GM23338 (cell line): ENCODE data around the gene TIGD7. TPM values are rescaled to one million over a fixed set of nuclear protein-coding genes. Genes with fewer than 3 reads are reported as not detected.

Source experiments
- ATAC-seq: fragments of 200-7000 bp; cut with Tn5 transposase; 3 replicates; pipeline ENCODE4 v1.9.1; 2020
- DNase-seq: peaks from one replicate; pipeline ENCODE4 v3.0.0-alpha.2; 2015; ENCODE audit warnings: low spot score
- H2AFZ ChIP-seq: fragments of 200-600 bp; sonication (generic); 2 replicates; pipeline ENCODE4 v1.8.0; 2016; ENCODE audit warnings: antibody characterized with exemption, mild to moderate bottlenecking, moderate library complexity
- H3F3A ChIP-seq: fragments of 200-600 bp; sonication (generic); replicated peaks from 2 replicates; pipeline ENCODE4 v1.8.0; 2017; ENCODE audit warnings: antibody characterized with exemption, mixed run types, low read depth
- H3K27ac ChIP-seq: fragments of 200-600 bp; sonication (generic); 2 replicates; pipeline ENCODE4 v1.6.1; 2016; ENCODE audit warnings: low read depth
- H3K27me3 ChIP-seq: fragments of 200-600 bp; sonication (generic); 2 replicates; pipeline ENCODE4 v1.8.0; 2016; ENCODE audit warnings: mild to moderate bottlenecking, mixed run types, moderate library complexity; ENCODE audit not compliant: insufficient read depth
- H3K36me3 ChIP-seq: fragments of 200-600 bp; sonication (generic); 2 replicates; pipeline ENCODE4 v1.8.0; 2016; ENCODE audit warnings: mild to moderate bottlenecking; ENCODE audit not compliant: insufficient read depth
- H3K4me1 ChIP-seq: fragments of 200-600 bp; sonication (generic); 2 replicates; pipeline ENCODE4 v1.8.0; 2016; ENCODE audit warnings: mild to moderate bottlenecking, moderate library complexity; ENCODE audit not compliant: insufficient read depth
- H3K4me2 ChIP-seq: fragments of 200-600 bp; sonication (generic); 2 replicates; pipeline ENCODE4 v1.7.1; 2017; ENCODE audit warnings: mixed run types
- H3K4me3 ChIP-seq: fragments of 200-600 bp; sonication (generic); 2 replicates; pipeline ENCODE4 v1.6.1; 2016; ENCODE audit warnings: mixed run types
- H3K79me2 ChIP-seq: fragments of 200-600 bp; sonication (generic); replicated peaks from 2 replicates; pipeline ENCODE4 v1.8.0; 2017; ENCODE audit warnings: mild to moderate bottlenecking; ENCODE audit not compliant: insufficient read depth
- H3K9me2 ChIP-seq: fragments of 200-600 bp; sonication (generic); 2 replicates; pipeline ENCODE4 v1.8.0; 2017; ENCODE audit not compliant: insufficient read depth
- H4K20me1 ChIP-seq: fragments of 200-600 bp; sonication (generic); replicated peaks from 2 replicates; pipeline ENCODE4 v1.8.0; 2017; ENCODE audit warnings: mild to moderate bottlenecking; ENCODE audit not compliant: insufficient read depth
- H3K27ac Mint-ChIP-seq: 2 replicates; pipeline ENCODE4 v1.8.0; 2020; ENCODE audit warnings: inconsistent platforms, mild to moderate bottlenecking, moderate library complexity, mixed read lengths
- H3K27me3 Mint-ChIP-seq: 3 replicates; pipeline ENCODE4 v1.8.0; 2022; ENCODE audit warnings: low read depth, mild to moderate bottlenecking, moderate library complexity, mixed read lengths, inconsistent platforms; ENCODE audit not compliant: insufficient read depth, poor library complexity
- H3K36me3 Mint-ChIP-seq: 3 replicates; pipeline ENCODE4 v1.8.0; 2021; ENCODE audit warnings: low read depth, mild to moderate bottlenecking, inconsistent platforms, moderate library complexity, mixed read lengths
- H3K4me1 Mint-ChIP-seq: 3 replicates; pipeline ENCODE4 v1.8.0; 2020; ENCODE audit warnings: mild to moderate bottlenecking, inconsistent platforms, mixed read lengths
- H3K4me3 Mint-ChIP-seq: 3 replicates; pipeline ENCODE4 v1.8.0; 2021; ENCODE audit warnings: moderate library complexity, mild to moderate bottlenecking, inconsistent platforms, mixed read lengths
- H3K9me3 Mint-ChIP-seq: 3 replicates; pipeline ENCODE4 v1.8.0; 2020; ENCODE audit warnings: moderate library complexity, mild to moderate bottlenecking, inconsistent platforms, mixed read lengths
- CREB1 ChIP-seq: fragments of 250-450 bp; sonication (Bioruptor Pico); IDR thresholded peaks from 2 replicates; pipeline ENCODE4 v1.5.0; 2020; ENCODE audit warnings: low read depth, mild to moderate bottlenecking, moderate library complexity
- ETS1 ChIP-seq: IDR thresholded peaks from 2 replicates; pipeline ENCODE4 v1.6.1; 2016; ENCODE audit warnings: antibody characterized with exemption
- EZH2 ChIP-seq: fragments of 200-600 bp; sonication (generic); IDR thresholded peaks from one replicate; pipeline ENCODE4 v1.8.0; 2017; ENCODE audit warnings: antibody characterized with exemption, mild to moderate bottlenecking, low read depth; ENCODE audit not compliant: unreplicated experiment
- EZH2phosphoT487 ChIP-seq: fragments of 200-600 bp; sonication (generic); IDR thresholded peaks from one replicate; pipeline ENCODE4 v1.8.1; 2018; ENCODE audit warnings: antibody characterized with exemption; ENCODE audit not compliant: unreplicated experiment
- JUNB ChIP-seq: IDR thresholded peaks from one replicate; pipeline ENCODE4 v1.6.1; 2016; ENCODE audit warnings: antibody characterized with exemption; ENCODE audit not compliant: unreplicated experiment
- NANOG ChIP-seq: IDR thresholded peaks from 2 replicates; pipeline ENCODE4 v1.6.1; 2016; ENCODE audit warnings: antibody characterized with exemption, borderline replicate concordance
- POLR2AphosphoS5 ChIP-seq: IDR thresholded peaks from 2 replicates; pipeline ENCODE4 v1.6.1; 2016; ENCODE audit warnings: antibody characterized with exemption, low read depth
- STAT1 ChIP-seq: IDR thresholded peaks from one replicate; pipeline ENCODE4 v1.6.1; 2016; ENCODE audit warnings: antibody characterized with exemption; ENCODE audit not compliant: unreplicated experiment
- ZNF114 ChIP-seq: fragments of 250-450 bp; sonication (Bioruptor Pico); IDR thresholded peaks from 2 replicates; pipeline ENCODE4 v1.5.0; 2020; ENCODE audit warnings: mild to moderate bottlenecking, moderate library complexity
- ZNF331 ChIP-seq: fragments of 250-450 bp; sonication (Bioruptor Pico); IDR thresholded peaks from 2 replicates; pipeline ENCODE4 v1.5.0; 2020; ENCODE audit warnings: low read depth, mild to moderate bottlenecking, moderate library complexity
- ZNF462 ChIP-seq: fragments of 250-450 bp; sonication (Bioruptor Pico); IDR thresholded peaks from 2 replicates; pipeline ENCODE4 v1.5.0; 2020; ENCODE audit warnings: mild to moderate bottlenecking, moderate library complexity
- polyA plus RNA-seq: library from polyadenylated mRNA; unstranded; fragments of >200 nt; fragmentation: Nextera tagmentation; extraction: Ambion mirVana; gene quantifications from 2 replicates; pipeline ENCODE4 v1.2.1, GENCODE V29; 2016
- total RNA-seq: library from RNA; depleted of rRNA; stranded (reverse); fragments of >200 nt; shearing (Covaris generic); gene quantifications from 2 replicates; pipeline ENCODE4 v1.2.3, GENCODE V29; 2014
- TF ChIP-seq, protein P1 (sequence below): IDR thresholded peaks from one replicate; pipeline ENCODE4 v1.6.1; 2018; ENCODE audit warnings: antibody characterized with exemption; ENCODE audit not compliant: unreplicated experiment
- TF ChIP-seq, protein P2 (sequence below), 2 experiments: fragments of 200-600 bp in 1 of 2; sonication (generic) in 1 of 2; conservative IDR thresholded peaks; 2 replicates each; pipeline versions ENCODE4 v1.5.1 to v1.6.1; 2016 to 2017; ENCODE audit warnings: antibody characterized with exemption in 2 of 2, low read depth in 2 of 2, mild to moderate bottlenecking in 2 of 2, moderate library complexity in 1 of 2

Gene TIGD7
- total and polyA plus RNA-seq, 2 experiments from 2014 or later, result 3.9 to 8.0 TPM

- no peak for TF ChIP-seq ZNF331 (CRISPR knock-in tag)
- no peak for TF ChIP-seq EZH2
- no peak for TF ChIP-seq ZNF462 (CRISPR knock-in tag)
- no peak for TF ChIP-seq NANOG
- TF ChIP-seq JUNB, result no peak
- TF ChIP-seq CREB1, result no peak
- no peak for TF ChIP-seq STAT1
- no peak for TF ChIP-seq ETS1
- TF ChIP-seq EZH2phosphoT487, result no peak
- TF ChIP-seq ZNF114 (CRISPR knock-in tag), result no peak
- TF ChIP-seq, protein P1, sequence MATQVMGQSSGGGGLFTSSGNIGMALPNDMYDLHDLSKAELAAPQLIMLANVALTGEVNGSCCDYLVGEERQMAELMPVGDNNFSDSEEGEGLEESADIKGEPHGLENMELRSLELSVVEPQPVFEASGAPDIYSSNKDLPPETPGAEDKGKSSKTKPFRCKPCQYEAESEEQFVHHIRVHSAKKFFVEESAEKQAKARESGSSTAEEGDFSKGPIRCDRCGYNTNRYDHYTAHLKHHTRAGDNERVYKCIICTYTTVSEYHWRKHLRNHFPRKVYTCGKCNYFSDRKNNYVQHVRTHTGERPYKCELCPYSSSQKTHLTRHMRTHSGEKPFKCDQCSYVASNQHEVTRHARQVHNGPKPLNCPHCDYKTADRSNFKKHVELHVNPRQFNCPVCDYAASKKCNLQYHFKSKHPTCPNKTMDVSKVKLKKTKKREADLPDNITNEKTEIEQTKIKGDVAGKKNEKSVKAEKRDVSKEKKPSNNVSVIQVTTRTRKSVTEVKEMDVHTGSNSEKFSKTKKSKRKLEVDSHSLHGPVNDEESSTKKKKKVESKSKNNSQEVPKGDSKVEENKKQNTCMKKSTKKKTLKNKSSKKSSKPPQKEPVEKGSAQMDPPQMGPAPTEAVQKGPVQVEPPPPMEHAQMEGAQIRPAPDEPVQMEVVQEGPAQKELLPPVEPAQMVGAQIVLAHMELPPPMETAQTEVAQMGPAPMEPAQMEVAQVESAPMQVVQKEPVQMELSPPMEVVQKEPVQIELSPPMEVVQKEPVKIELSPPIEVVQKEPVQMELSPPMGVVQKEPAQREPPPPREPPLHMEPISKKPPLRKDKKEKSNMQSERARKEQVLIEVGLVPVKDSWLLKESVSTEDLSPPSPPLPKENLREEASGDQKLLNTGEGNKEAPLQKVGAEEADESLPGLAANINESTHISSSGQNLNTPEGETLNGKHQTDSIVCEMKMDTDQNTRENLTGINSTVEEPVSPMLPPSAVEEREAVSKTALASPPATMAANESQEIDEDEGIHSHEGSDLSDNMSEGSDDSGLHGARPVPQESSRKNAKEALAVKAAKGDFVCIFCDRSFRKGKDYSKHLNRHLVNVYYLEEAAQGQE, result no peak
- no peak for TF ChIP-seq POLR2AphosphoS5
- TF ChIP-seq, protein P2, sequence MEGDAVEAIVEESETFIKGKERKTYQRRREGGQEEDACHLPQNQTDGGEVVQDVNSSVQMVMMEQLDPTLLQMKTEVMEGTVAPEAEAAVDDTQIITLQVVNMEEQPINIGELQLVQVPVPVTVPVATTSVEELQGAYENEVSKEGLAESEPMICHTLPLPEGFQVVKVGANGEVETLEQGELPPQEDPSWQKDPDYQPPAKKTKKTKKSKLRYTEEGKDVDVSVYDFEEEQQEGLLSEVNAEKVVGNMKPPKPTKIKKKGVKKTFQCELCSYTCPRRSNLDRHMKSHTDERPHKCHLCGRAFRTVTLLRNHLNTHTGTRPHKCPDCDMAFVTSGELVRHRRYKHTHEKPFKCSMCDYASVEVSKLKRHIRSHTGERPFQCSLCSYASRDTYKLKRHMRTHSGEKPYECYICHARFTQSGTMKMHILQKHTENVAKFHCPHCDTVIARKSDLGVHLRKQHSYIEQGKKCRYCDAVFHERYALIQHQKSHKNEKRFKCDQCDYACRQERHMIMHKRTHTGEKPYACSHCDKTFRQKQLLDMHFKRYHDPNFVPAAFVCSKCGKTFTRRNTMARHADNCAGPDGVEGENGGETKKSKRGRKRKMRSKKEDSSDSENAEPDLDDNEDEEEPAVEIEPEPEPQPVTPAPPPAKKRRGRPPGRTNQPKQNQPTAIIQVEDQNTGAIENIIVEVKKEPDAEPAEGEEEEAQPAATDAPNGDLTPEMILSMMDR (conservative IDR thresholded peaks at IDR 0.05; ENCODE audit: low read depth in 2 of 2), result no peak
- Mint-ChIP-seq H3K27ac (no peak within 1 kb of the TSS), H3K4me1 (no peaks in the 10 kb centered on the region), H3K9me3 (peaks cover 76% of the 10 kb centered on the region), H3K27me3 (peaks cover 10% of the 10 kb centered on the region), H3K36me3 (peaks cover 6% of the 10 kb centered on the region; the same call in 2 of the 3 replicates), H3K4me3 (no peak within 1 kb of the TSS)
- Histone ChIP-seq H3K36me3 (no peaks in the 10 kb centered on the region), H3K4me3 (no peak within 1 kb of the TSS), H3K79me2 (no peaks in the 10 kb centered on the region), H3K9me2 (no peaks in the 10 kb centered on the region), H3K27ac (no peak within 1 kb of the TSS), H3K4me2 (no peak within 1 kb of the TSS), H3F3A (no peaks in the 10 kb centered on the region), H3K27me3 (no peaks in the 10 kb centered on the region), H2AFZ (no peak within 1 kb of the TSS), H3K4me1 (no peaks in the 10 kb centered on the region), H4K20me1 (no peaks in the 10 kb centered on the region)
- DNase-seq (no peak), ATAC-seq (no peak)
These were observed 48.9 kb downstream of the TIGD7 start, which contains the start of gene MEFV for GRCh38 chr16:3256146-3256865. MEFV (minus strand) TSS chr16:3256633; CDS start chr16:3256587, 46 bp downstream.
